ENCODE results near the gene MYPN.
A peak's percentile ranks its signal among the peaks of the same experiment; 100 is the strongest.
"Not testable (repeated sequence)": the region's sequence is repeated elsewhere in the genome, so short reads cannot be mapped to it uniquely, and the experiment has no call there.

Gene MYPN

DNA sequence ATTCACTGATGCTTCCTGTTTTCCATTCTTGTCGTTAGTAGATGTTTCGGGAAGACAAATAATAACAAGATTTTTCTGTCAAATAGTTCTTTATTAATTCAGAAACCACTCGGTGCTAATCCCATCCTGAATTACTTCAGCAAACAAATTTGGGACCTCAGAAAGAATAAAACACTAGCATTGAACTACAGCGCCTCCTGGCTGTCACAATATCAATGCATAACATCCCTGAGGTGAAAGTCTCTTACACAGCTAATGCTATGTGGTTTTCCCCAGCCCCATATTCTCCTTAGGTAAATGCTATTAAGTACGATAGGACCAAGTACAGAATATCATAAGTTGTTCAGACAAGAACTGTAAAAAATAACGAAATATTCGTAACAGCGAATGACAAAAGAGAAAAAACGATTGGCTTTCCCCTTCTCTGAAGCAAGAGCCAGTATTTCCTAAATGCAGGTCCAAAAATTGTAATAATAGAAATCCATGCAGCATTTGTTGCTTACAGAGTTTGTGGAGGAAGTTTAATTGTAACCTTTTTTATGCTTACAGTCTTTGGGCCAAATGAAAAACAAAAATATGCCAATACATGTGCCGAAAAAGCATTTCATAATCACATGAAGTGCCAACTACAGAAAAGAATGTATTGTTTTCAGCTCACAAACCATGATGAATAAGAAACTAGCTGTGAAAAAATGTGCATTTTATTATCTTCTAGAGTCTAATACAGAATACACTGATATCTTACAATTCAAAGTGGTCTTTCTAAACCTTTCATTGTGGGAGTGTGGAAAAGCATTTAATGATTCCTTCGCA is 47.3 kb downstream of the MYPN start:
- H3K9me3 Mint-ChIP-seq: no peaks in the 10 kb centered on the region
- H3K36me3 Mint-ChIP-seq: no peaks in the 10 kb centered on the region
- H3K4me3 Mint-ChIP-seq: no peak overlapping the region
- ATAC-seq (ENCODE audit: low read depth) (peak; percentile 67), DNase-seq (ENCODE audit: low spot score in 2 of 2) (peak; percentile 49 to 57)
- H3K4me1 Mint-ChIP-seq: no peaks in the 10 kb centered on the region
- H3K27ac Mint-ChIP-seq: no peak overlapping the region
- peaks cover 3% of the 10 kb centered on the region for H3K27me3 Mint-ChIP-seq

DNA sequence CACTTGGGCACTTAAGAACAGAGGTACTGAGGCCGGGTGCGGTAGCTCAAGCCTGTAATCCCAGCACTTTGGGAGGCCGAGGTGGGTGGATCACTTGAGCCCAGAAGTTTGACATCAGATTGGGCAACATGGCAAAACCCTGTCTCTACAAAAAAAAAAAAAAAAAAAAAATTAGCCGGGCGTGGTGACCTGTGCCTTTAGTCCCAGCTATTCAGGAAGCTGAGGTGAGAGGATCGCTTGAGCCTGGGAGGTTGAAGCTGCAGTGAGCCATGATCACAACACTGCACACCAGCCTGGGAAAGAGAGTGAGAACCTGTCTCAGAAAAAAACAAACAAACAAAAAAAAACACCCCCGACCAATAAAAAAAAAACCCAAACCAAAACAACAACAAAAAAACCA is 48.2 kb downstream of the MYPN start:
- H3K4me1 Mint-ChIP-seq; H3K27ac Mint-ChIP-seq; H3K27me3 Mint-ChIP-seq; ATAC-seq (ENCODE audit: low read depth); DNase-seq (ENCODE audit: low spot score in 2 of 2); H3K9me3 Mint-ChIP-seq; H3K4me3 Mint-ChIP-seq; H3K36me3 Mint-ChIP-seq: not testable (repeated sequence)

DNA sequence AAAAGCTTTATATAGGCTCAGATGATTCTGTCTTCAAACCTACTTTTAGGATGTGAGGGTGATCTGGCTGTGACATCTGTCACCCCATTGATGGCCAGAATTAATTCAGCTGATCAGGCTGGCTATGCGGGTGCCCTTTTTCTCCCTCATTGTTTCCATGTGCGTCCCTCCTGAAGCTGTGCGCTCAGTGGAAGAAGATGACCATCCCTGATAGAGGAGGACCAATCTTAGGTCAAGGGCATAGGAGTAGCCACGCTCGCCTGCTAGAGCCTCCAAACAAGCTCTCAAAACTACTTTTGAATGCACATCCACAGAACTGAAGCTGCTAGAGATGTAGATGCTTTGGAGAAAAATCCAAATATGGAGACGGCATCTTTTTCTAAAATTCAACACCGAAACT is 48.7 kb downstream of the MYPN start:
- no peak overlapping the region for H3K4me3 Mint-ChIP-seq
- no peaks in the 10 kb centered on the region for H3K9me3 Mint-ChIP-seq
- no peak for ATAC-seq (ENCODE audit: low read depth)
- no peak overlapping the region for H3K27ac Mint-ChIP-seq
- no peak for DNase-seq (ENCODE audit: low spot score in 2 of 2)
- no peaks in the 10 kb centered on the region for H3K36me3 Mint-ChIP-seq
- no peaks in the 10 kb centered on the region for H3K4me1 Mint-ChIP-seq
- no peaks in the 10 kb centered on the region for H3K27me3 Mint-ChIP-seq

DNA sequence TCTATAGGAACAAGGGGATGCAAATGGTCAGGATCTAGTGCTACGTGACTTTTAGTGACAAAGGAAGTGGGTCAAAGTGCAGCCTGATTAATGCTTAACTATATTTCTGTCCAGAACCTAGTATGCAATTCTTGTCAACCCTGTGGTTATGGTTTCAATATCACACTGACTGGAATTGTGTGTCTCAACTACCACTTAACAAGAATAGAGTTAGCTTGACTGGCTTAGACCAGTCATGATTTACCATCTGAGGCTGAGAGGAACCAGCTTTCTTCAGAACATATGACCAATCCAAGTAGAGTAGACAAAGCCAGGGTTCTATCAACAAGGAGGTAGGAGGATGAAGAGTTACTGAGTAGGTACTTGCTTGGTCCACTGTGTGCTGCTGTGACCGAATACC is 54.4 kb downstream of the MYPN start:
- Mint-ChIP-seq H3K9me3 (no peaks in the 10 kb centered on the region), H3K27me3 (no peaks in the 10 kb centered on the region), H3K4me3 (no peak overlapping the region), H3K27ac (no peak overlapping the region), H3K4me1 (no peaks in the 10 kb centered on the region), H3K36me3 (no peaks in the 10 kb centered on the region)
- DNase-seq (ENCODE audit: low spot score in 2 of 2): no peak
- ATAC-seq (ENCODE audit: low read depth): no peak

DNA sequence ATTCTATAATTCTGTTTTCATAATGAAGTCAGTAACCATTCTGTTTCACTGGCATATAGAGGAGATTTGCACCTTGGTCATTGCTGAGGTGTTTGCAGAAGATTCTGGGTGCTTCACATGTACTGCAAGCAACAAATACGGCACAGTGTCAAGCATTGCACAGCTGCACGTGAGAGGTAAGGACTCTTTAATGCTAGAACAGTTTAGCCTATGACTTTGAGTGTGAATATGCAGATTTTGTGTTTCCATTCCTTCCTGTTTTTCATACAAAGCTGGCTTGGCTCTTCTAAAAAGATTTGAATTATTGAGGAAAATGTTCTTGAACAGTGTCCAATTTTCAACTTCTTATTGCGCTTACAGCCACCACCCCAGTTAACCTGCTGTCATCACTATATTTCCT is 56.4 kb downstream of the MYPN start:
- no peak overlapping the region for H3K4me3 Mint-ChIP-seq
- H3K27ac Mint-ChIP-seq: no peak overlapping the region
- H3K9me3 Mint-ChIP-seq: no peaks in the 10 kb centered on the region
- DNase-seq (ENCODE audit: low spot score in 2 of 2) (no peak), ATAC-seq (ENCODE audit: low read depth) (no peak)
- H3K36me3 Mint-ChIP-seq: no peaks in the 10 kb centered on the region
- H3K4me1 Mint-ChIP-seq: no peaks in the 10 kb centered on the region
- no peaks in the 10 kb centered on the region for H3K27me3 Mint-ChIP-seq

DNA sequence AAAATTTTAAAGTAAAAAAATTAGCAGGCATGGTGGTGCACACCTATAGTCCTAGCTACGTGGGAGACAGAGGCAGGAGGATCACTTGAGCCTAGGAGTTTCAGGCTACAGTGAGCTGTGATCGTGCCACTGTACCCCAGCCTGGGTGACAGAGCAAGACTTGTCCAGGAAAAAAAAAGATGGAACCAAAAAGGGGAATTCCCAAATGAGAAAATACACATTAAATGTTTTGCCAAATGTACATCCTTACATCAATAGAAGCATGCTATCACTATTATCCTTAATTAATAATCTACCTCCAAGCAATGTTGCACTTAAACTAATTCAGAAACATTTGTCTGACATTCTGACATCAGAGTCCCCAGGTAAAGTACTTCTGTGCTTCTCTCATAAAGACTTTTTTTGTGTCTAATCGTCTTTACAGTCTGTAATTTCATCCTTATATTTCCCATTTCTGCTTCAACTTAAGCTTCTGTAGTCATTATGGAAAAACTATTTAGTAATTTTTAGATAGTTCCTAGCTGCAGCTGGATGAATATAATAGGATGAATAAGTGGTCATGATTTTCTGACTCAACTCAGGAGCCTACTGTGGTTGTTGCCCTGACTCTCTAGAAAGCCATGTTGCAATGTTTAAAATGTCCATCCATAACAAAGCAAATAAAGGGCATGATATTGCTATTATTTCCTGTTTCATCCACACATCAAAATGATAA is 57.7 kb downstream of the MYPN start:
- H3K4me3 Mint-ChIP-seq: no peak overlapping the region
- no peak overlapping the region for H3K27ac Mint-ChIP-seq
- no peak for ATAC-seq (ENCODE audit: low read depth)
- DNase-seq (ENCODE audit: low spot score in 2 of 2): no peak
- no peaks in the 10 kb centered on the region for H3K4me1 Mint-ChIP-seq
- no peaks in the 10 kb centered on the region for H3K27me3 Mint-ChIP-seq
- H3K9me3 Mint-ChIP-seq: no peaks in the 10 kb centered on the region
- H3K36me3 Mint-ChIP-seq: no peaks in the 10 kb centered on the region

DNA sequence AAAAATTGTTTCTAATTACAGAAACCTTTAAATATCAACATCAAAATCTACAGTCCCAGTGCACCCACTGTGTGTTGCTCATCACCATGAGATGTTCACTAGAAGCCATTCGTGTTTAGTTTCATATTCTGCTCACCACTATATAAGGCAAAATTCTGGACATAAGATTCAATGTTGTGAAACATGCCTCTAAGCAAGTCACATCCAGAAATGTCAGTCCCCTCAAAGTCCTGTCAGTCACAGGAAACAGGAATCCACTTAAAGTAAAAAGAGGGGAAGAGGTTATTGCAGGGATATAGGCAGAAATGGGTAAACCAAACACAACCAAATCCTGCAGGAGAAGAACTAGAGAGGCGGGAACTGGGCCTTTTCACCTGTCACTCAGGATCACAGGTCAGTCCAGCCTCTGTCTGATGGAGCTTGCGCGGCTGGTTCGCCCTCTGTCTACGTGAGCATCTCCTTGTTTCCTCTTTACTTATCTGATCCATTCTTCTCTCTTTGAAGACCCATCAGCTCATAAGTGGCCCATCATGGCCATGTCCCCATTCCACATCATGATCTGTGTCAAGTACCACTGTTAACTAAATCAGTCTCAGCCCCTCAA is 58.4 kb downstream of the MYPN start:
- Mint-ChIP-seq H3K4me1 (peaks cover 3% of the 10 kb centered on the region), H3K27me3 (no peaks in the 10 kb centered on the region), H3K27ac (no peak overlapping the region), H3K4me3 (no peak overlapping the region), H3K36me3 (no peaks in the 10 kb centered on the region), H3K9me3 (no peaks in the 10 kb centered on the region)
- DNase-seq (ENCODE audit: low spot score in 2 of 2) (no peak), ATAC-seq (ENCODE audit: low read depth) (no peak)

DNA sequence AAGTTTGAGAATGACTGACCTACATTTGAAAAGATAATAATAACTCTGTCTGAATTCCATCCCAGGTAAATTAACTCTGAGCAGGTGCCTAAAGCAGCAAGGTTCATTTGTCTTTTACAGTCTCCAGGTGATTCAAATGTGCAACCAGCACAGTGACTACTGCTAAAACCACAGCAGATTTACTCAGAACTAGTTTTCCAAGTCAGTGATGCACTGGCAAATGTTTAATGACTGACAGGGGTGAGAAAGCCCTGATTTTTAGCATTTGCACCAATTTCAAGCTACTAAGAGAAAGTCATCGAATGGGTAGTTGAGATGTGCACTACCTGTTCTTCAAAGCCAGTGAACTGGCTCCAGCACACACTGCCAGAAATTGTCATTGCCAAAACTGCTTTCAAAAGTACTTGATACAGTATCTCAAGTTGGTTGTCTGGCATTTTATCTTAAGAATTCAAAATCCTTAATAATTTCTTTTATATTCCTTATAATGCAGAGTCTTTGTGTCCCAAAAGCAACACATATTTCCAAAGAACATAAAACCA is 62.3 kb downstream of the MYPN start:
- Mint-ChIP-seq H3K4me1 (peaks cover 3% of the 10 kb centered on the region), H3K27ac (no peak overlapping the region), H3K4me3 (no peak overlapping the region), H3K9me3 (no peaks in the 10 kb centered on the region), H3K36me3 (no peaks in the 10 kb centered on the region), H3K27me3 (peaks cover 4% of the 10 kb centered on the region)
- DNase-seq (ENCODE audit: low spot score in 2 of 2): no peak
- no peak for ATAC-seq (ENCODE audit: low read depth)

DNA sequence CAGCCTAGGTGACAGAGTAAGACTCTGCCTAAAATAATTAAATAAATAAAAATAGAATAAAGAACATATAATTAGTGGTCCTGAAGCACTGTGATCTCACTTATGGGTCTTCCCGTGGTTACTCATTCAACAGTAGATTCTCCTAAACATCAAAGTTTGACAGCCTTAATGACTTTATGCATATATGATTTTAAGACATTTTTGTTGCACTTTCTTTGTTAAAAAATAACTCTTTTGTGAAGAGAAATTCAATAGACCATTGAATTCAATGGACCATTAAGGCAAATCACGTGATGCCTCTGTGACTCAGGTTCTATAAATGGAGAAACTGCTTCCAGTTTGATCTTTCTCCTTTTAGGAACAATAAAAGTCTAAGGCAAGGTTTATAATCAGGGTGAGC is 63.0 kb downstream of the MYPN start:
- Mint-ChIP-seq H3K27me3 (peaks cover 4% of the 10 kb centered on the region), H3K27ac (no peak overlapping the region), H3K9me3 (no peaks in the 10 kb centered on the region), H3K36me3 (no peaks in the 10 kb centered on the region), H3K4me1 (peaks cover 3% of the 10 kb centered on the region), H3K4me3 (no peak overlapping the region)
- DNase-seq (ENCODE audit: low spot score in 2 of 2) (no peak), ATAC-seq (ENCODE audit: low read depth) (no peak)

DNA sequence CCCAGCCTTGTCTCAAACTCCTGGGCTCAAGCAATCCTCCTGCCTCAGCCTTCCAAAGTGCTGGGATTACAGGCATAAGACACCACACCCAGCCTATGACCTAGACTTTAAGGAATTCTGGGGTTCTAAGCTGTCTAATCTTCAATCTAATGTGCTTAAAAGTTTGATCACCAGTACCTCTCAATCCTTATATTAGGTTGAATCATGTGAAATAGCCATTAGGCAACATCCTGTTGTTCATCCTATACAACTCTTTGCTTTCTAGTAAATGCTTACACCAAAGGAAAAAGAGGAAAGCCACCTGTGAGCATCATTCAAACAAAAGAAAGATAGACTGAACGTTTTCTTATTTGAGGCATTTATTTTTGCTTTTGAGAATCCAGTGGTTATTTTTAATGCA is 66.7 kb downstream of the MYPN start:
- H3K36me3 Mint-ChIP-seq: no peaks in the 10 kb centered on the region
- H3K4me3 Mint-ChIP-seq: no peak overlapping the region
- ATAC-seq (ENCODE audit: low read depth): no peak
- DNase-seq (ENCODE audit: low spot score in 2 of 2): no peak
- no peaks in the 10 kb centered on the region for H3K9me3 Mint-ChIP-seq
- H3K27ac Mint-ChIP-seq: no peak overlapping the region
- H3K27me3 Mint-ChIP-seq: peaks cover 4% of the 10 kb centered on the region
- H3K4me1 Mint-ChIP-seq: peaks cover 3% of the 10 kb centered on the region

DNA sequence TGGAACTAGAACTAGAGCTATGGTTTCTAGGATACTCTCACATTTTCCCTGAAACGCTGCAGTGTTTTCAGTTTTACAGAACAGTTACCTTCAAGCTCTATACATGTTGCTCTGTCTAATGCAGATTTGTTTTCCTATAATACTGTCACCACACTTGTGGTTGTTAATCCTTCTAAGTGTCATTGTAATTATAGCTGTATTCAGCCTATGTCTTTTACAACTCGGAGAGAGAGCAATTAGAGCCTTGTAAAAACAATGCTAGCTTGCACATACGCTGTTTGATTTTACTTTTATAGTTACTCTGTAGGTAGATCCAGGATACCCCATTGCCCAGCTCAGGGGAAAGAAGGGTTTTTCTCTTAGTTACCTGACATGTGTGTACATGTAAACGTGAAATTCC is 67.5 kb downstream of the MYPN start:
- Mint-ChIP-seq H3K4me1 (peaks cover 3% of the 10 kb centered on the region), H3K27ac (no peak overlapping the region), H3K27me3 (peaks cover 4% of the 10 kb centered on the region), H3K4me3 (no peak overlapping the region), H3K9me3 (no peaks in the 10 kb centered on the region), H3K36me3 (no peaks in the 10 kb centered on the region)
- no peak for DNase-seq (ENCODE audit: low spot score in 2 of 2)
- no peak for ATAC-seq (ENCODE audit: low read depth)

DNA sequence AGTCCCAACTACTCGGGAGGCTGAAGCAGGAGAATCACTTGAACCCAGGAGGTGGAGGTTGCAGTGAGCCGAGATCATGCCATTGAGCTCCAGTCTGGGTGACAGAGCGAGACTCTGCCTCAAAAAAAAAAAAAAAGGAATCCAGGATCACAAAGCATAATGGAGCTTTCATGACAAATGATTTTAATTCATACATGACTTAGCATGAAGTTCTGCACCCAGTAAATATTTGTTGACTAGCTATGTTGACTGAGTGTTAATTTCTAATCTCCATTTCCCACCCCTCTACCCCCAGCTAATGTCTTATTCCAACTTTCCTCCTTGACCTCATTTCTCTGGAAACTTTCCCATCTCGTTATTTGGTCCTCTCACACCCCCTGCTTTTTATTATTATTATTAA is 69.3 kb downstream of the MYPN start:
- Mint-ChIP-seq H3K9me3 (no peaks in the 10 kb centered on the region), H3K27me3 (peaks cover 4% of the 10 kb centered on the region), H3K36me3 (no peaks in the 10 kb centered on the region), H3K4me1 (no peaks in the 10 kb centered on the region), H3K4me3 (no peak overlapping the region), H3K27ac (no peak overlapping the region)
- DNase-seq (ENCODE audit: low spot score in 2 of 2) (no peak), ATAC-seq (ENCODE audit: low read depth) (no peak)

DNA sequence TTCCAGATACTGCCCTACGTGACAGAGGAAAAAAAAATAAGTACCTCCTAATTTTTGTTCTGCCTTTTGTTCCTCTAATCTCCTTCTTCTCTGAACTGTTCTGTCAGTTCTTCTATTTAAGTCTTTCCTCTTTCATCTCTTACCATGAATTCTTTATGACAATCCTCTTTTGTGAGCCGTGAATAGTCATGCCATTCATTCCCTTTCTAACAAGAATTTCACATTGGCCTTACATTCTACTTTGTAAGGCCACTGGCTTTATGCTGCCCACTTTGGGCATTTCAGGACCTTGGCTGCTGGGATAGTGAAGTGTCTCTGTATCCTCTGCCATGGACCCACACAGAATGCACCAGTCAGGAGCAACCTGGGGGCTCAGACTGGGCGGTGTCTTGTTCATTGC is 69.7 kb downstream of the MYPN start:
- no peak for ATAC-seq (ENCODE audit: low read depth)
- H3K4me1 Mint-ChIP-seq: no peaks in the 10 kb centered on the region
- no peaks in the 10 kb centered on the region for H3K9me3 Mint-ChIP-seq
- peaks cover 2% of the 10 kb centered on the region for H3K27me3 Mint-ChIP-seq
- no peak overlapping the region for H3K27ac Mint-ChIP-seq
- DNase-seq (ENCODE audit: low spot score in 2 of 2): no peak
- no peak overlapping the region for H3K4me3 Mint-ChIP-seq
- no peaks in the 10 kb centered on the region for H3K36me3 Mint-ChIP-seq

DNA sequence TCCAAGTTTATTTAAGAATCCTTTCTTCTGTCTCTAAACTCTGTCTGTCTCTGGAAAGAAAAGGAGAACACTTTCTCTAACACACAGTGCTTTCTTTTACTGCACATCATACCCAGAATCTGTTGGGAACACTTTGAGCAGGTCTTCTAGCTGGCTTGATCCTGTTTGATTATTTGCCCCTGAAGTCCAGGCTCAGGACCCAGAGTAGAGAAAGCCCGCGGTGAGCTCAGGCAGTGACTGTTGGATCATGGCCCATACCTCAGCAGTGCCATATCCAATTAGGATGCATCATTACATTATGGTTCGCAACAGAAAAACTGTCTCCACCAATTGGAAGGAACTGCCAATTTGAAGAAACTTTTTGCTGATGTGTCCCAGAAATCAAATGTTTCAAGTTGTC is 71.2 kb downstream of the MYPN start:
- DNase-seq (ENCODE audit: low spot score in 2 of 2): no peak
- Mint-ChIP-seq H3K27ac (no peak overlapping the region), H3K27me3 (peaks cover 5% of the 10 kb centered on the region), H3K4me3 (no peak overlapping the region), H3K9me3 (no peaks in the 10 kb centered on the region), H3K36me3 (no peaks in the 10 kb centered on the region), H3K4me1 (no peaks in the 10 kb centered on the region)
- ATAC-seq (ENCODE audit: low read depth): no peak
